ENCODE data around the gene RIPK1. TPM values are rescaled to one million over a fixed set of nuclear protein-coding genes. Genes with fewer than 3 reads are reported as not detected.
"Not testable (repeated sequence)": the region's sequence is repeated elsewhere in the genome, so short reads cannot be mapped to it uniquely, and the experiment has no call there.

RIPK1 gene
- total RNA-seq, 1 donor from 2014 or later, result 18.4 TPM

DNA sequence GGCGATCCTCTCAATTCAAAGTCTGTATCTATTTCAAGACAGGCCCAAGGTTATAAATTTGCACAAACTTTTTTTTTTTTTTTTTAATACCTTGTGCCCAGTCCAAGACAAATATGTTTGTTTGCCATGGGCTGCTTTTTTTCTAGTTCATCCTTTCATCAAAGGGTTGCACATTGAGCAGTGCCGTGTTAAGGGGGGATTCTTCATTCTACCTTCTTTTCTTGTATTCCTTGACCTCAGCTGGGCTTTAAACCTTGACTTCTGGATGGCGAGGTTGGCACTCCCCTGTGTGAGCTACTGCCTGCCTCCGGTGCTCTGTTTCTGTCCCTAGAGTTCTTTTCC, 7.4 kb downstream of the RIPK1 start:
- H3K4me3 Mint-ChIP-seq, result no peak overlapping the region
- TF ChIP-seq, protein P1, sequence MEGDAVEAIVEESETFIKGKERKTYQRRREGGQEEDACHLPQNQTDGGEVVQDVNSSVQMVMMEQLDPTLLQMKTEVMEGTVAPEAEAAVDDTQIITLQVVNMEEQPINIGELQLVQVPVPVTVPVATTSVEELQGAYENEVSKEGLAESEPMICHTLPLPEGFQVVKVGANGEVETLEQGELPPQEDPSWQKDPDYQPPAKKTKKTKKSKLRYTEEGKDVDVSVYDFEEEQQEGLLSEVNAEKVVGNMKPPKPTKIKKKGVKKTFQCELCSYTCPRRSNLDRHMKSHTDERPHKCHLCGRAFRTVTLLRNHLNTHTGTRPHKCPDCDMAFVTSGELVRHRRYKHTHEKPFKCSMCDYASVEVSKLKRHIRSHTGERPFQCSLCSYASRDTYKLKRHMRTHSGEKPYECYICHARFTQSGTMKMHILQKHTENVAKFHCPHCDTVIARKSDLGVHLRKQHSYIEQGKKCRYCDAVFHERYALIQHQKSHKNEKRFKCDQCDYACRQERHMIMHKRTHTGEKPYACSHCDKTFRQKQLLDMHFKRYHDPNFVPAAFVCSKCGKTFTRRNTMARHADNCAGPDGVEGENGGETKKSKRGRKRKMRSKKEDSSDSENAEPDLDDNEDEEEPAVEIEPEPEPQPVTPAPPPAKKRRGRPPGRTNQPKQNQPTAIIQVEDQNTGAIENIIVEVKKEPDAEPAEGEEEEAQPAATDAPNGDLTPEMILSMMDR (IDR thresholded peaks at IDR 0.05; ENCODE audit: unreplicated experiment), result no peak
- no peak for DNase-seq (ENCODE audit: low spot score in 2 of 2, unreplicated experiment in 2 of 2)
- H3K36me3 Mint-ChIP-seq, result peaks cover 29% of the 10 kb centered on the region
- peaks cover 6% of the 10 kb centered on the region for H3K4me1 Mint-ChIP-seq
- H3K9me3 Mint-ChIP-seq, result peaks cover 3% of the 10 kb centered on the region
- H3K27me3 Mint-ChIP-seq (ENCODE audit: low read depth), result no peaks in the 10 kb centered on the region
- H3K27ac Mint-ChIP-seq, result peak overlapping the region; percentile 77

DNA sequence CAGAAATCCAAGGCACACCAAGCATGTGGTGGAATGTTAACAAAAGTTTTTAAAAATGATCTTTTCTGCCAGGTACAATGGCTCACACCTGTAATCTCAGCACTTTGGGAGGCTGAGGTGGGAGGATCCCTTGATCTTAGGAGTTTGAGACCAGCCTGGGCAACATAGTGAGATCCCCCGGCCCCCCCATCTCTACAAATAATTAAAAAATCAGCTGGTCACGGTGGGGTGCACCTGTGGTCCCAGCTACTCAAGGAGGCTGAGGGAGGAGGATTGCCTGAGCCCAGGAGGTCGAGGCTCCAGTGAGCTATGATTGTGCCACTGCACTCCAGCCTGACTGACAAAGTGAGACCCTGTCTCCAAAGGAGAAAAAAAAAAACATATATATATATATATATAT, 8.0 kb downstream of the RIPK1 start:
- H3K4me1 Mint-ChIP-seq, result peaks cover 6% of the 10 kb centered on the region
- no peak overlapping the region for H3K4me3 Mint-ChIP-seq
- peaks cover 35% of the 10 kb centered on the region for H3K36me3 Mint-ChIP-seq
- TF ChIP-seq, protein P1 (IDR thresholded peaks at IDR 0.05; ENCODE audit: unreplicated experiment), result no peak
- no peak overlapping the region for H3K27ac Mint-ChIP-seq
- no peaks in the 10 kb centered on the region for H3K27me3 Mint-ChIP-seq (ENCODE audit: low read depth)
- H3K9me3 Mint-ChIP-seq, result peaks cover 3% of the 10 kb centered on the region
- no peak for DNase-seq (ENCODE audit: low spot score in 2 of 2, unreplicated experiment in 2 of 2)

DNA sequence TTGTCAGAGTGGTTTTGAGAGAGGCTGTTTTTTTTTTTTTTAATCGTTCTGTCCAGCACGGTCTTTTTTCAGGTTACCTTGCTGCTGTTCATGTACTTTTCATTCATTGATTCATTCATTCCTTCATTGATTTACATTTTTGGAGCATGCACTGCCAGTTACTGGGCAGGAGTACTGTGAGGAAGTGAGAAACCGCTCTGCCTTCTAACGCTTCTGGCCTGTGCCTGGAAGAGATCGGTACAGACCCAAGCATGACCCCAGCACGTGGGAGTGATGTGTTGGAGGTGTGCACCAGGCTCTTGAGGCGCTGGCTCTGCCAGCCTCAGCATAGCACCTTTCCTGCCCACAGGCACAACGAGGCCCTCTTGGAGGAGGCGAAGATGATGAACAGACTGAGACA, 9.1 kb downstream of the RIPK1 start:
- DNase-seq (ENCODE audit: low spot score in 2 of 2, unreplicated experiment in 2 of 2), result no peak
- Mint-ChIP-seq H3K9me3 (peaks cover 3% of the 10 kb centered on the region), H3K27ac (no peak overlapping the region), H3K27me3 (ENCODE audit: low read depth) (no peaks in the 10 kb centered on the region), H3K4me3 (no peak overlapping the region), H3K4me1 (peaks cover 6% of the 10 kb centered on the region), H3K36me3 (peaks cover 42% of the 10 kb centered on the region)
- TF ChIP-seq, protein P1 (IDR thresholded peaks at IDR 0.05; ENCODE audit: unreplicated experiment), result no peak

DNA sequence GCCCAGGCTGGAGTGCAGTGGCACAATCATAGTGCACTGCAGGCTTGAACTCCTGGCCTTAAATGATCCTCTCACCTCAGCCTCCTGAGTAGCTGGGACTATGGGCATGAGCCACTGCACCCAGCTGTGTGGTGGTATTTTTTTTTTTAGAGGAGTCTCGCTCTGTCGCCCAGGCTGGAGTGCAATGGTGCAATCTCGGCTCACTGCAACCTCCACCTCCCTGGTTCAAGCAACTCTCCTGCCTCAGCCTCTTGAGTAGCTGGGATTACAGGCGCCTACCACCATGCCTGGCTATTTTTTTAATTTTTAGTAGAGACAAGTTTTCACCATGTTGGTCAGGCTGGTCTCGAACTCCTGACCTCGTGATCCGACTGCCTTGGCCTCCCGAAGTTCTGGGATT, 10.7 kb downstream of the RIPK1 start:
- H3K27me3 Mint-ChIP-seq (ENCODE audit: low read depth); H3K9me3 Mint-ChIP-seq; H3K4me3 Mint-ChIP-seq; H3K27ac Mint-ChIP-seq; DNase-seq (ENCODE audit: low spot score in 2 of 2, unreplicated experiment in 2 of 2); H3K4me1 Mint-ChIP-seq: not testable (repeated sequence)
- peaks cover 55% of the 10 kb centered on the region for H3K36me3 Mint-ChIP-seq

DNA sequence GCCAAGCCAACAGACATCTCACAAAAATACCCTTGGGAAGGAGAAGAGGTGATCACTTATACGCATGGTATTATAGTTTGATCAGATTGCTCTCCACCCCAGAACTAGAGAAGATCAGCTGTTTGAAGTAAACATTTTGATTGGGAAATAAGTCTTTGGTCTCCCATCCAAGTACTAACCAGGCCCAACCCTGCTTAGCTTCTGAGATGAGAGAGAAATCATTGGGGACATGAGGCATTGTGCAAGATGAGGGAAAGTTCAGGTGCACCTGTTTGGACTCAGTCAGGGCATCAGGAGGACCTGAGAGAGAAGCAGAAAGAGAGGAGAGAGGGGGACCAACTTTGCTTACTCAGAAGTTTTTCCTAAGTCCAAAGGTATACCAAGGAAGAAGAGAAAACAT, 11.4 kb downstream of the RIPK1 start:
- H3K4me1 Mint-ChIP-seq, result peaks cover 6% of the 10 kb centered on the region
- TF ChIP-seq, protein P1 (IDR thresholded peaks at IDR 0.05; ENCODE audit: unreplicated experiment), result no peak
- peaks cover 3% of the 10 kb centered on the region for H3K9me3 Mint-ChIP-seq
- H3K4me3 Mint-ChIP-seq, result no peak overlapping the region
- no peak for DNase-seq (ENCODE audit: low spot score in 2 of 2, unreplicated experiment in 2 of 2)
- peaks cover 61% of the 10 kb centered on the region for H3K36me3 Mint-ChIP-seq
- H3K27me3 Mint-ChIP-seq (ENCODE audit: low read depth), result no peaks in the 10 kb centered on the region
- no peak overlapping the region for H3K27ac Mint-ChIP-seq

DNA sequence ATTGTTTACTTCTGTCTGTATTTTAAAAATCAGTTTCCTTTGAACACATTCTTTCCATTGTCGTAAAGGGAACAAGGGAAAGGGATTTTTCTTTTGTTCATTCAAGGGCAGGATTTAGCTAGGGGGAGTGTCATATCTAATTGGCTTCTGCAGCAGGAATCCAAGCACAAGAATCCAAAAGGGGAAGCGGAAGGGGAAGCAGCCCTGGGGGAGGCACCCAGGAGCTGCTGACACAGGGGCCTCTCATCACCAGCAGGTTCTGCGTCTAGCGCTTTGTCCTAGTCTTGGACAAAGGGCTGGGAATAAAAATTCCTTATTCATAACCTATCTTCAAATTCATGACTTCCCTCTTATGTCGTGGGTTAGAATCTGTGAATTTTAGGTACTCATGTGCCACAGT, 13.7 kb downstream of the RIPK1 start:
- H3K9me3 Mint-ChIP-seq, result peaks cover 8% of the 10 kb centered on the region
- peaks cover 76% of the 10 kb centered on the region for H3K36me3 Mint-ChIP-seq
- H3K27me3 Mint-ChIP-seq (ENCODE audit: low read depth), result no peaks in the 10 kb centered on the region
- TF ChIP-seq, protein P1 (IDR thresholded peaks at IDR 0.05; ENCODE audit: unreplicated experiment), result no peak
- no peak overlapping the region for H3K27ac Mint-ChIP-seq
- no peak for DNase-seq (ENCODE audit: low spot score in 2 of 2, unreplicated experiment in 2 of 2)
- H3K4me3 Mint-ChIP-seq, result no peak overlapping the region
- peaks cover 3% of the 10 kb centered on the region for H3K4me1 Mint-ChIP-seq
